K562 (cell line): ENCODE results near the gene HNRNPH1. TPM values are rescaled to one million over a fixed set of nuclear protein-coding genes. Genes with fewer than 3 reads are reported as not detected.

Source experiments
- ATAC-seq: fragments of 200-7000 bp; cut with Tn5 transposase; 3 replicates; pipeline ENCODE4 v1.9.1; 2020; ENCODE audit warnings: moderate library complexity
- BruUV-seq: library from RNA; stranded (reverse); fragments of 400-500 nt; replicated peaks from 2 replicates; lab custom pipeline; 2021; lab: Mats Ljungman, UMichigan
- CTCF ChIA-PET: fragments of 300-600 bp; formaldehyde crosslinking; extraction: SDS; loops from one replicate; lab custom pipeline; 2021; ENCODE audit warnings: low intra/inter-chr PET ratio; lab: Yijun Ruan, JAX
- POLR2A ChIA-PET: fragments of 300-600, 350-650 bp; sonication (Branson Sonifier 250); formaldehyde crosslinking; extraction: SDS; loops from one replicate; lab custom pipeline; 2021; ENCODE audit warnings: antibody characterized with exemption, inconsistent platforms; lab: Yijun Ruan, JAX
- DNase-seq, 4 experiments: peaks; one replicate each; pipeline versions ENCODE4 v3.0.0 to v3.0.0-alpha.2; 2011 to 2018; ENCODE audit warnings: low spot score in 3 of 4, mixed read lengths in 3 of 4; ENCODE audit errors: extremely low read depth in 1 of 4
- FAIRE-seq: peaks from 2 replicates; lab custom pipeline; 2011; peaks lifted over from hg19 to GRCh38; lab: Jason Lieb, UNC
- H2AFZ ChIP-seq: 2 replicates; pipeline ENCODE4 v1.6.0; 2011; ENCODE audit warnings: low read depth, low read length, control low read depth, inconsistent platforms
- H3K27ac ChIP-seq: fragments of 200-600 bp; 3 replicates; pipeline ENCODE4 v1.8.0; 2011; ENCODE audit warnings: low read depth, mild to moderate bottlenecking, control low read depth, inconsistent platforms, low read length, moderate library complexity, mixed read lengths; ENCODE audit errors: extremely low read depth
- H3K27me3 ChIP-seq, 2 experiments: fragments of 300-600 bp in 1 of 2; 2 replicates in 1 of 2; 3 replicates in 1 of 2; pipeline versions ENCODE4 v1.6.0 to v1.8.0; 2011; ENCODE audit warnings: inconsistent platforms in 2 of 2, low read length in 2 of 2, mild to moderate bottlenecking in 1 of 2, mixed read lengths in 1 of 2, moderate library complexity in 1 of 2; ENCODE audit not compliant: control insufficient read depth in 2 of 2, insufficient read depth in 2 of 2
- H3K36me3 ChIP-seq: fragments of 300-600 bp; 3 replicates; pipeline ENCODE4 v1.8.0; 2011; ENCODE audit warnings: mild to moderate bottlenecking, low read length, inconsistent platforms; ENCODE audit not compliant: control insufficient read depth, insufficient read depth
- H3K4me1 ChIP-seq, 2 experiments: fragments of 200-600 bp in 1 of 2; replicated peaks in 1 of 2; 2 replicates in 1 of 2; 3 replicates in 1 of 2; pipeline versions ENCODE4 v1.5.1 to v1.8.0; 2011; ENCODE audit warnings: inconsistent platforms in 2 of 2, low read length in 2 of 2, mild to moderate bottlenecking in 1 of 2, mixed read lengths in 1 of 2, moderate library complexity in 1 of 2; ENCODE audit not compliant: control insufficient read depth in 2 of 2, insufficient read depth in 2 of 2
- H3K4me2 ChIP-seq: 2 replicates; pipeline ENCODE4 v1.6.1; 2011; ENCODE audit warnings: low read length, control low read depth, inconsistent platforms, mixed read lengths; ENCODE audit not compliant: insufficient read depth
- H3K4me3 ChIP-seq: fragments of 200-600 bp; sonication (generic), shearing (Covaris generic); 2 replicates; pipeline ENCODE4 v1.5.1; 2016; ENCODE audit warnings: control low read depth, inconsistent platforms
- H3K79me2 ChIP-seq: fragments of 200-600 bp; 3 replicates; pipeline ENCODE4 v1.8.0; 2011; ENCODE audit warnings: low read length, inconsistent platforms; ENCODE audit not compliant: control insufficient read depth, insufficient read depth
- H3K9ac ChIP-seq, 2 experiments: 2 replicates each; pipeline versions ENCODE4 v1.6.0 to v1.6.1; 2011; ENCODE audit warnings: low read depth in 2 of 2, low read length in 2 of 2, control low read depth in 1 of 2, inconsistent platforms in 1 of 2, mild to moderate bottlenecking in 1 of 2, mixed read lengths in 1 of 2; ENCODE audit not compliant: insufficient read depth in 1 of 2
- H3K9me1 ChIP-seq: one replicate; pipeline ENCODE4 v1.6.0; 2011; ENCODE audit warnings: inconsistent platforms, mild to moderate bottlenecking, low read length, moderate library complexity; ENCODE audit not compliant: control insufficient read depth, insufficient read depth
- H3K9me3 ChIP-seq: replicated peaks from 2 replicates; pipeline ENCODE4 v1.5.1; 2011; ENCODE audit warnings: low read depth, low read length, inconsistent platforms; ENCODE audit not compliant: control insufficient read depth, insufficient read depth
- H4K20me1 ChIP-seq: replicated peaks from 2 replicates; pipeline ENCODE4 v1.6.1; 2011; ENCODE audit warnings: low read length, inconsistent platforms, mixed read lengths; ENCODE audit not compliant: control insufficient read depth, insufficient read depth
- CCAR2 ChIP-seq: fragments of 200-400 bp; formaldehyde crosslinking; IDR thresholded peaks from 2 replicates; pipeline ENCODE4 v1.6.1; 2017; ENCODE audit warnings: mild to moderate bottlenecking, low read depth, low read length
- E2F1 ChIP-seq: sonication (generic); formaldehyde crosslinking; IDR thresholded peaks from 2 replicates; pipeline ENCODE4 v1.8.1; 2023; ENCODE audit warnings: mild to moderate bottlenecking, missing genetic modification reagents, moderate library complexity
- KLF1 ChIP-seq: fragments of 450-650 bp; IDR thresholded peaks from 2 replicates; pipeline ENCODE4 v1.6.1; 2016; ENCODE audit warnings: missing genetic modification characterization, missing compliant biosample characterization
- OTX1 ChIP-seq: fragments of 450-650 bp; formaldehyde crosslinking; IDR thresholded peaks from 2 replicates; pipeline ENCODE4 v1.4.0; 2022; ENCODE audit warnings: mild to moderate bottlenecking
- SNAPC5 ChIP-seq: fragments of 250-450 bp; sonication (Bioruptor Pico); IDR thresholded peaks from 2 replicates; pipeline ENCODE4 v1.8.0; 2021; ENCODE audit warnings: moderate library complexity, mild to moderate bottlenecking, inconsistent platforms
- SRSF7 ChIP-seq: fragments of 200-400 bp; formaldehyde crosslinking; optimal IDR thresholded peaks from 2 replicates; pipeline ENCODE3; 2017; ENCODE audit warnings: mild to moderate bottlenecking, low read depth, low read length
- TRIM24 ChIP-seq, 2 experiments: fragments of 450-650 bp; IDR thresholded peaks; 2 replicates each; pipeline ENCODE4 v1.6.1; 2016
- ZBTB33 ChIP-seq: sonication (generic); formaldehyde crosslinking; IDR thresholded peaks from 2 replicates; pipeline ENCODE4 v1.8.1; 2023; ENCODE audit warnings: mild to moderate bottlenecking, missing genetic modification reagents
- in situ Hi-C: fragments of 300-500 bp; cut with MboI; formaldehyde crosslinking; loops from 4 replicates; pipeline ENCODE4 v1.15.0; 2018; ENCODE audit warnings: inconsistent platforms, mixed read lengths
- intact Hi-C: fragments of 100-400 bp; cut with micrococcal nuclease; formaldehyde crosslinking; loops from 2 replicates; pipeline ENCODE4 v1.14.2; 2022
- polyA plus RNA-seq, 8 experiments: library from polyadenylated mRNA; depleted of rRNA in 4 of 8; stranded (reverse) in 5 of 8; unstranded in 3 of 8; fragments of >200 nt; fragmentation: Nextera tagmentation in 2 of 8; fragmentation: Illumina TruSeq in 1 of 8; extraction: Ambion mirVana in 2 of 8; extraction: Trizol in 1 of 8; gene quantifications; 2 replicates each; pipeline versions ENCODE4 v1.2.1 to v1.2.3, GENCODE V29; 2011 to 2014; ENCODE audit warnings: inconsistent platforms in 1 of 8, missing spikeins in 1 of 8
- total RNA-seq, 7 experiments: library from RNA; depleted of rRNA in 6 of 7; stranded (reverse); fragments of >200 nt in 6 of 7; fragmentation: Illumina TruSeq in 2 of 7; extraction: Trizol in 2 of 7; gene quantifications; 2 replicates each; pipeline versions ENCODE4 v1.2.1 to v1.2.3, GENCODE V29; 2011 to 2021; ENCODE audit warnings: low replicate concordance in 1 of 7

HNRNPH1 gene
- total and polyA plus RNA-seq, 9 of the 15 experiments (the other 6 are each of a cell fraction or from before 2014, with no cell fraction given), result 103 to 656 (median 561) TPM

DNA sequence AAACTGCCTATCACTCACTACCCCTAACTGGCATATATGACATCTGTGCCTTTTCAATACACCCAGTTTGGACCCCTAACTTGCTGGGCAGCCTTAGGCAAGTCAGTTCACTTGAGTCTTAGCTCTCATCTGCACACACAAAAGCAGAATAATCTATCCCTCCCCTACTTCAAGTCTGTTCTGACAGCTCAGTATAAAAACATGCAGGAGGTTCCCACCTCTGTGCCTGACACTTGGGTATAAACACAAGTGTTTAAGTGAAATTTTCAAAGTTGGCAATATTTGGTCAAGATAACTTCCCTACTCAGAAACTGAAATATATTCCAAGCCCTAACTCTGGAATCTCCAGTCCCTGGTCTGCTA is 12.6 kb downstream of the HNRNPH1 start:
- in situ Hi-C loops, result no loop called here
- intact Hi-C loops, result no loop called here

More for the DNA sequence above, 12.6 kb downstream of the HNRNPH1 start:
- peak overlapping the region; percentile 38 for H3K27ac ChIP-seq
- ChIA-PET POLR2A (interaction anchor here (0.7 to 11.7 kb wide), 5 partner anchors 9 to 19 kb away, joined by 3 to 181 read pairs (median 5); partner anchors contain the start of gene HNRNPH1), CTCF (no interaction called here)
- no peak overlapping the region for H3K4me3 ChIP-seq
- H3K27me3 ChIP-seq, result no peaks in the 10 kb centered on the region
- DNase-seq, result no peak
- BruUV-seq, result no TSS peak
- H2AFZ ChIP-seq, result no peak overlapping the region
- no peaks in the 10 kb centered on the region for H3K9me3 ChIP-seq
- H4K20me1 ChIP-seq, result peaks cover 20% of the 10 kb centered on the region
- ATAC-seq, result no peak
- peaks cover 15% of the 10 kb centered on the region; the same call in 1 of the 3 replicates for H3K79me2 ChIP-seq
- H3K36me3 ChIP-seq, result peaks cover 88% of the 10 kb centered on the region
- no peak for FAIRE-seq
- H3K4me2 ChIP-seq, result no peak overlapping the region
- H3K4me1 ChIP-seq, result peaks cover 26 to 33% of the 10 kb centered on the region in 2 experiments; a peak in 4 of 5 replicates
- H3K9me1 ChIP-seq, result no peaks in the 10 kb centered on the region
- no peak overlapping the region for H3K9ac ChIP-seq
- TF ChIP-seq ZBTB33 (0 out of 2 replicates have a peak, but pooled peaks have one; percentile 2), SNAPC5 (CRISPR knock-in tag) (no peak), KLF1 (tag) (no peak), CCAR2 (no peak), E2F1 (CRISPR knock-in tag) (no peak), OTX1 (no peak), TRIM24 (IDR thresholded peaks at IDR 0.05) (no peak), SRSF7 (no peak)
- TF ChIP-seq, all 486 proteins: peak for 1
